GM23338 (cell line): Measurements from ENCODE around the gene TMEM123. TPM values are rescaled to one million over a fixed set of nuclear protein-coding genes. Genes with fewer than 3 reads are reported as not detected.

ENCODE experiments used
- ATAC-seq: fragments of 200-7000 bp; cut with Tn5 transposase; 3 replicates; pipeline ENCODE4 v1.9.1; 2020
- DNase-seq: peaks from one replicate; pipeline ENCODE4 v3.0.0-alpha.2; 2015; ENCODE audit warnings: low spot score
- H2AFZ ChIP-seq: fragments of 200-600 bp; sonication (generic); 2 replicates; pipeline ENCODE4 v1.8.0; 2016; ENCODE audit warnings: antibody characterized with exemption, mild to moderate bottlenecking, moderate library complexity
- H3F3A ChIP-seq: fragments of 200-600 bp; sonication (generic); replicated peaks from 2 replicates; pipeline ENCODE4 v1.8.0; 2017; ENCODE audit warnings: antibody characterized with exemption, mixed run types, low read depth
- H3K27ac ChIP-seq: fragments of 200-600 bp; sonication (generic); 2 replicates; pipeline ENCODE4 v1.6.1; 2016; ENCODE audit warnings: low read depth
- H3K27me3 ChIP-seq: fragments of 200-600 bp; sonication (generic); 2 replicates; pipeline ENCODE4 v1.8.0; 2016; ENCODE audit warnings: mild to moderate bottlenecking, mixed run types, moderate library complexity; ENCODE audit not compliant: insufficient read depth
- H3K36me3 ChIP-seq: fragments of 200-600 bp; sonication (generic); 2 replicates; pipeline ENCODE4 v1.8.0; 2016; ENCODE audit warnings: mild to moderate bottlenecking; ENCODE audit not compliant: insufficient read depth
- H3K4me1 ChIP-seq: fragments of 200-600 bp; sonication (generic); 2 replicates; pipeline ENCODE4 v1.8.0; 2016; ENCODE audit warnings: mild to moderate bottlenecking, moderate library complexity; ENCODE audit not compliant: insufficient read depth
- H3K4me2 ChIP-seq: fragments of 200-600 bp; sonication (generic); 2 replicates; pipeline ENCODE4 v1.7.1; 2017; ENCODE audit warnings: mixed run types
- H3K4me3 ChIP-seq: fragments of 200-600 bp; sonication (generic); 2 replicates; pipeline ENCODE4 v1.6.1; 2016; ENCODE audit warnings: mixed run types
- H3K79me2 ChIP-seq: fragments of 200-600 bp; sonication (generic); replicated peaks from 2 replicates; pipeline ENCODE4 v1.8.0; 2017; ENCODE audit warnings: mild to moderate bottlenecking; ENCODE audit not compliant: insufficient read depth
- H3K9me2 ChIP-seq: fragments of 200-600 bp; sonication (generic); 2 replicates; pipeline ENCODE4 v1.8.0; 2017; ENCODE audit not compliant: insufficient read depth
- H4K20me1 ChIP-seq: fragments of 200-600 bp; sonication (generic); replicated peaks from 2 replicates; pipeline ENCODE4 v1.8.0; 2017; ENCODE audit warnings: mild to moderate bottlenecking; ENCODE audit not compliant: insufficient read depth
- H3K27ac Mint-ChIP-seq: 2 replicates; pipeline ENCODE4 v1.8.0; 2020; ENCODE audit warnings: inconsistent platforms, mild to moderate bottlenecking, moderate library complexity, mixed read lengths
- H3K27me3 Mint-ChIP-seq: 3 replicates; pipeline ENCODE4 v1.8.0; 2022; ENCODE audit warnings: low read depth, mild to moderate bottlenecking, moderate library complexity, mixed read lengths, inconsistent platforms; ENCODE audit not compliant: insufficient read depth, poor library complexity
- H3K36me3 Mint-ChIP-seq: 3 replicates; pipeline ENCODE4 v1.8.0; 2021; ENCODE audit warnings: low read depth, mild to moderate bottlenecking, inconsistent platforms, moderate library complexity, mixed read lengths
- H3K4me1 Mint-ChIP-seq: 3 replicates; pipeline ENCODE4 v1.8.0; 2020; ENCODE audit warnings: mild to moderate bottlenecking, inconsistent platforms, mixed read lengths
- H3K4me3 Mint-ChIP-seq: 3 replicates; pipeline ENCODE4 v1.8.0; 2021; ENCODE audit warnings: moderate library complexity, mild to moderate bottlenecking, inconsistent platforms, mixed read lengths
- H3K9me3 Mint-ChIP-seq: 3 replicates; pipeline ENCODE4 v1.8.0; 2020; ENCODE audit warnings: moderate library complexity, mild to moderate bottlenecking, inconsistent platforms, mixed read lengths
- CREB1 ChIP-seq: fragments of 250-450 bp; sonication (Bioruptor Pico); IDR thresholded peaks from 2 replicates; pipeline ENCODE4 v1.5.0; 2020; ENCODE audit warnings: low read depth, mild to moderate bottlenecking, moderate library complexity
- CTCF ChIP-seq, 2 experiments: fragments of 200-600 bp in 1 of 2; sonication (generic) in 1 of 2; conservative IDR thresholded peaks; 2 replicates each; pipeline versions ENCODE4 v1.5.1 to v1.6.1; 2016 to 2017; ENCODE audit warnings: antibody characterized with exemption in 2 of 2, low read depth in 2 of 2, mild to moderate bottlenecking in 2 of 2, moderate library complexity in 1 of 2
- ETS1 ChIP-seq: IDR thresholded peaks from 2 replicates; pipeline ENCODE4 v1.6.1; 2016; ENCODE audit warnings: antibody characterized with exemption
- EZH2 ChIP-seq: fragments of 200-600 bp; sonication (generic); IDR thresholded peaks from one replicate; pipeline ENCODE4 v1.8.0; 2017; ENCODE audit warnings: antibody characterized with exemption, mild to moderate bottlenecking, low read depth; ENCODE audit not compliant: unreplicated experiment
- EZH2phosphoT487 ChIP-seq: fragments of 200-600 bp; sonication (generic); IDR thresholded peaks from one replicate; pipeline ENCODE4 v1.8.1; 2018; ENCODE audit warnings: antibody characterized with exemption; ENCODE audit not compliant: unreplicated experiment
- JUNB ChIP-seq: IDR thresholded peaks from one replicate; pipeline ENCODE4 v1.6.1; 2016; ENCODE audit warnings: antibody characterized with exemption; ENCODE audit not compliant: unreplicated experiment
- NANOG ChIP-seq: IDR thresholded peaks from 2 replicates; pipeline ENCODE4 v1.6.1; 2016; ENCODE audit warnings: antibody characterized with exemption, borderline replicate concordance
- POLR2AphosphoS5 ChIP-seq: IDR thresholded peaks from 2 replicates; pipeline ENCODE4 v1.6.1; 2016; ENCODE audit warnings: antibody characterized with exemption, low read depth
- REST ChIP-seq: IDR thresholded peaks from one replicate; pipeline ENCODE4 v1.6.1; 2018; ENCODE audit warnings: antibody characterized with exemption; ENCODE audit not compliant: unreplicated experiment
- STAT1 ChIP-seq: IDR thresholded peaks from one replicate; pipeline ENCODE4 v1.6.1; 2016; ENCODE audit warnings: antibody characterized with exemption; ENCODE audit not compliant: unreplicated experiment
- ZNF114 ChIP-seq: fragments of 250-450 bp; sonication (Bioruptor Pico); IDR thresholded peaks from 2 replicates; pipeline ENCODE4 v1.5.0; 2020; ENCODE audit warnings: mild to moderate bottlenecking, moderate library complexity
- ZNF331 ChIP-seq: fragments of 250-450 bp; sonication (Bioruptor Pico); IDR thresholded peaks from 2 replicates; pipeline ENCODE4 v1.5.0; 2020; ENCODE audit warnings: low read depth, mild to moderate bottlenecking, moderate library complexity
- polyA plus RNA-seq: library from polyadenylated mRNA; unstranded; fragments of >200 nt; fragmentation: Nextera tagmentation; extraction: Ambion mirVana; gene quantifications from 2 replicates; pipeline ENCODE4 v1.2.1, GENCODE V29; 2016
- total RNA-seq: library from RNA; depleted of rRNA; stranded (reverse); fragments of >200 nt; shearing (Covaris generic); gene quantifications from 2 replicates; pipeline ENCODE4 v1.2.3, GENCODE V29; 2014
- TF ChIP-seq, protein P1 (sequence below): fragments of 250-450 bp; sonication (Bioruptor Pico); IDR thresholded peaks from 2 replicates; pipeline ENCODE4 v1.5.0; 2020; ENCODE audit warnings: mild to moderate bottlenecking, moderate library complexity

The TMEM123 gene
- total and polyA plus RNA-seq, 2 experiments from 2014 or later, result 44.1 to 61.0 TPM

DNA sequence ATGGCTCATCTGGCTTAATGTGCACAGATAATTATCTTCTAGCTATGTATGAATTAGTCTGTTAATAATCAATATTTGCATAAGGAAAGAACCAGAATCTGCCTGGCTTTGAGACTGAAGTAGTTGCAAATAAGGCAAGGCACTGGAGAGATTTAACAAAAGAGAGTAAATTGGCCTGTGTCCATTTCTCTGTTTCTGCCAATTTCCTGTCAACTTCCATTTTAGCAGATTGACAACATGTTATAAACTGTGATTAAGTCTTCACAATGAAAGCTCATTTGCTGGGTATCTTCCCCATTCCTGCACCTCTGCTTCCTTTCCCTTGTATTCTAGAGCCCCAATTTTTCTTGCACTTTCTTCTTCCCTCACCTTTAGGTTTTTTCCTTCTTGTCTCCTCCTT is 5.3 kb upstream of the TMEM123 start:
- Histone ChIP-seq H3K4me1 (peaks cover 17% of the 10 kb centered on the region), H3K27ac (no peak overlapping the region), H3K4me3 (no peak overlapping the region)

More for the DNA sequence above, 5.3 kb upstream of the TMEM123 start:
- peaks cover 29% of the 10 kb centered on the region for H3K27me3 ChIP-seq
- H3K9me2 ChIP-seq, result no peaks in the 10 kb centered on the region
- no peak overlapping the region for H3K4me3 Mint-ChIP-seq
- TF ChIP-seq ZNF331 (no peak), STAT1 (no peak), POLR2AphosphoS5 (no peak), CTCF (conservative IDR thresholded peaks at IDR 0.05; ENCODE audit: low read depth in 2 of 2) (no peak), EZH2phosphoT487 (no peak), ETS1 (no peak), ZNF114 (no peak), JUNB (no peak), NANOG (no peak), REST (no peak), CREB1 (no peak), EZH2 (no peak)
- TF ChIP-seq, protein P1, sequence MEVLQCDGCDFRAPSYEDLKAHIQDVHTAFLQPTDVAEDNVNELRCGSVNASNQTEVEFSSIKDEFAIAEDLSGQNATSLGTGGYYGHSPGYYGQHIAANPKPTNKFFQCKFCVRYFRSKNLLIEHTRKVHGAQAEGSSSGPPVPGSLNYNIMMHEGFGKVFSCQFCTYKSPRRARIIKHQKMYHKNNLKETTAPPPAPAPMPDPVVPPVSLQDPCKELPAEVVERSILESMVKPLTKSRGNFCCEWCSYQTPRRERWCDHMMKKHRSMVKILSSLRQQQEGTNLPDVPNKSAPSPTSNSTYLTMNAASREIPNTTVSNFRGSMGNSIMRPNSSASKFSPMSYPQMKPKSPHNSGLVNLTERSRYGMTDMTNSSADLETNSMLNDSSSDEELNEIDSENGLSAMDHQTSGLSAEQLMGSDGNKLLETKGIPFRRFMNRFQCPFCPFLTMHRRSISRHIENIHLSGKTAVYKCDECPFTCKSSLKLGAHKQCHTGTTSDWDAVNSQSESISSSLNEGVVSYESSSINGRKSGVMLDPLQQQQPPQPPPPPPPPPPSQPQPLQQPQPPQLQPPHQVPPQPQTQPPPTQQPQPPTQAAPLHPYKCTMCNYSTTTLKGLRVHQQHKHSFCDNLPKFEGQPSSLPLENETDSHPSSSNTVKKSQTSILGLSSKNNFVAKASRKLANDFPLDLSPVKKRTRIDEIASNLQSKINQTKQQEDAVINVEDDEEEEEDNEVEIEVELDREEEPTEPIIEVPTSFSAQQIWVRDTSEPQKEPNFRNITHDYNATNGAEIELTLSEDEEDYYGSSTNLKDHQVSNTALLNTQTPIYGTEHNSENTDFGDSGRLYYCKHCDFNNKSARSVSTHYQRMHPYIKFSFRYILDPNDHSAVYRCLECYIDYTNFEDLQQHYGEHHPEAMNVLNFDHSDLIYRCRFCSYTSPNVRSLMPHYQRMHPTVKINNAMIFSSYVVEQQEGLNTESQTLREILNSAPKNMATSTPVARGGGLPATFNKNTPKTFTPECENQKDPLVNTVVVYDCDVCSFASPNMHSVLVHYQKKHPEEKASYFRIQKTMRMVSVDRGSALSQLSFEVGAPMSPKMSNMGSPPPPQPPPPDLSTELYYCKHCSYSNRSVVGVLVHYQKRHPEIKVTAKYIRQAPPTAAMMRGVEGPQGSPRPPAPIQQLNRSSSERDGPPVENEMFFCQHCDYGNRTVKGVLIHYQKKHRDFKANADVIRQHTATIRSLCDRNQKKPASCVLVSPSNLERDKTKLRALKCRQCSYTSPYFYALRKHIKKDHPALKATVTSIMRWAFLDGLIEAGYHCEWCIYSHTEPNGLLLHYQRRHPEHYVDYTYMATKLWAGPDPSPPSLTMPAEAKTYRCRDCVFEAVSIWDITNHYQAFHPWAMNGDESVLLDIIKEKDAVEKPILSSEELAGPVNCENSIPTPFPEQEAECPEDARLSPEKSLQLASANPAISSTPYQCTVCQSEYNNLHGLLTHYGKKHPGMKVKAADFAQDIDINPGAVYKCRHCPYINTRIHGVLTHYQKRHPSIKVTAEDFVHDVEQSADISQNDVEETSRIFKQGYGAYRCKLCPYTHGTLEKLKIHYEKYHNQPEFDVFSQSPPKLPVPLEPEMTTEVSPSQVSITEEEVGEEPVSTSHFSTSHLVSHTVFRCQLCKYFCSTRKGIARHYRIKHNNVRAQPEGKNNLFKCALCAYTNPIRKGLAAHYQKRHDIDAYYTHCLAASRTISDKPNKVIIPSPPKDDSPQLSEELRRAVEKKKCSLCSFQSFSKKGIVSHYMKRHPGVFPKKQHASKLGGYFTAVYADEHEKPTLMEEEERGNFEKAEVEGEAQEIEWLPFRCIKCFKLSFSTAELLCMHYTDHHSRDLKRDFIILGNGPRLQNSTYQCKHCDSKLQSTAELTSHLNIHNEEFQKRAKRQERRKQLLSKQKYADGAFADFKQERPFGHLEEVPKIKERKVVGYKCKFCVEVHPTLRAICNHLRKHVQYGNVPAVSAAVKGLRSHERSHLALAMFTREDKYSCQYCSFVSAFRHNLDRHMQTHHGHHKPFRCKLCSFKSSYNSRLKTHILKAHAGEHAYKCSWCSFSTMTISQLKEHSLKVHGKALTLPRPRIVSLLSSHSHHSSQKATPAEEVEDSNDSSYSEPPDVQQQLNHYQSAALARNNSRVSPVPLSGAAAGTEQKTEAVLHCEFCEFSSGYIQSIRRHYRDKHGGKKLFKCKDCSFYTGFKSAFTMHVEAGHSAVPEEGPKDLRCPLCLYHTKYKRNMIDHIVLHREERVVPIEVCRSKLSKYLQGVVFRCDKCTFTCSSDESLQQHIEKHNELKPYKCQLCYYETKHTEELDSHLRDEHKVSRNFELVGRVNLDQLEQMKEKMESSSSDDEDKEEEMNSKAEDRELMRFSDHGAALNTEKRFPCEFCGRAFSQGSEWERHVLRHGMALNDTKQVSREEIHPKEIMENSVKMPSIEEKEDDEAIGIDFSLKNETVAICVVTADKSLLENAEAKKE (CRISPR knock-in tag), result no peak
- H3K79me2 ChIP-seq, result no peaks in the 10 kb centered on the region
- no peak overlapping the region for H3K27ac Mint-ChIP-seq
- H3K4me2 ChIP-seq, result no peak overlapping the region
- no peaks in the 10 kb centered on the region for H4K20me1 ChIP-seq
- peaks cover 25% of the 10 kb centered on the region for H3K4me1 Mint-ChIP-seq
- no peaks in the 10 kb centered on the region for H3K36me3 Mint-ChIP-seq
- no peaks in the 10 kb centered on the region for H3K9me3 Mint-ChIP-seq
- DNase-seq (no peak), ATAC-seq (no peak)
- peaks cover 9% of the 10 kb centered on the region for H3K27me3 Mint-ChIP-seq
- H3K36me3 ChIP-seq, result no peaks in the 10 kb centered on the region
- H3F3A ChIP-seq, result no peaks in the 10 kb centered on the region
- no peak overlapping the region for H2AFZ ChIP-seq
